ENCODE data around the gene CFAP298.
"Not testable (repeated sequence)": the region's sequence is repeated elsewhere in the genome, so short reads cannot be mapped to it uniquely, and the experiment has no call there.

Gene CFAP298, protein sequence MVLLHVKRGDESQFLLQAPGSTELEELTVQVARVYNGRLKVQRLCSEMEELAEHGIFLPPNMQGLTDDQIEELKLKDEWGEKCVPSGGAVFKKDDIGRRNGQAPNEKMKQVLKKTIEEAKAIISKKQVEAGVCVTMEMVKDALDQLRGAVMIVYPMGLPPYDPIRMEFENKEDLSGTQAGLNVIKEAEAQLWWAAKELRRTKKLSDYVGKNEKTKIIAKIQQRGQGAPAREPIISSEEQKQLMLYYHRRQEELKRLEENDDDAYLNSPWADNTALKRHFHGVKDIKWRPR

DNA sequence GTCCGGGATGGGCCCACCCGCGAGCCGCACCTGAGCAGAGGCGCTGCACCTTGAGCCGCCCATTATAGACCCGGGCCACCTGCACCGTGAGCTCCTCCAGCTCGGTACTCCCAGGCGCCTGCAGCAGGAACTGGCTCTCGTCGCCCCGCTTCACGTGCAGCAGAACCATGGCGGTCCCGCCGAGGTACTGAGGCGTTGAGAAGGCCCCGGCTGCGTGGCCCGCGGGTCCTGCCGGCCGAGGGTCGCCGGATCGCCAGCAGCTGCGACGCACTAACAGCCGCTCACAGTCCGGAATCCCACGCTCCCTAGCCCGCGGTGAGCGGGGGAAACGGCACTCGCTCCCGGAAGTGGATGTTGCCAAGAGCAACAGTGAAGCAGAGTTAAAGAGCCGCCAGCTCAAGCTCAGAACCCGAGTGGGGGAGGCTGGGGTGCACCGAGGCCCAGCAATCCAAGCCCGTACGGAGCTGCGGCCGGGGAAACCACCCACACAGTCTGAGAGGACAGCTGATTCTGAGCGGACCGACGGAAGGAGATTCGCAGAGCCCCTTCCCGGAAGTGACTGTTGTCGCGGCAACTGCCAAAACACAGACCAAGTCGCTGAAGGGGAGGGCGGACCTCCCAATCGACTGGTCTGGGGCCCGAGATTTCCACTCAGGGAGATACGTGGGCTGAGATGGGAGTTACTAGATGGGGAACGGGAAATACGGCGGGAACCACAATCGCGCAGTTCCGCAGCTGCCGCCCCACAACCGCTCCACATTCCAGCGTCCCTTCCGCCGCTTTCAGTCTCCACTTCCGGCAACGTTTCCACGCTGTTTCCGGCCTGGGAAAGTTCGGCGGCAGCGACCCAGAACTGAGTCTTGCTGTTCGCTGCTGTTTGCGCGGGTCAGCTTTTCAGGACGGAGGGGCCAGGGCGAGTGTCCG is at the start of gene CFAP298:
Gene CFAP298 (minus strand): TSS at position 303 of the 924 bp plus-strand sequence. CDS start 134 bp downstream, at position 169.
- H3K9me3 Mint-ChIP-seq: no peaks in the 10 kb centered on the region
- no peaks in the 10 kb centered on the region for H3K27me3 Mint-ChIP-seq
- peaks cover 41% of the 10 kb centered on the region for H3K36me3 Mint-ChIP-seq (ENCODE audit: low read depth)
- H3K4me3 Mint-ChIP-seq: peak within 1 kb of the TSS; percentile 99
- DNase-seq: peak; percentile 92
- H3K4me1 Mint-ChIP-seq (ENCODE audit: low read depth): peaks cover 27% of the 10 kb centered on the region
- peak within 1 kb of the TSS; percentile 98 for H3K27ac Mint-ChIP-seq

DNA sequence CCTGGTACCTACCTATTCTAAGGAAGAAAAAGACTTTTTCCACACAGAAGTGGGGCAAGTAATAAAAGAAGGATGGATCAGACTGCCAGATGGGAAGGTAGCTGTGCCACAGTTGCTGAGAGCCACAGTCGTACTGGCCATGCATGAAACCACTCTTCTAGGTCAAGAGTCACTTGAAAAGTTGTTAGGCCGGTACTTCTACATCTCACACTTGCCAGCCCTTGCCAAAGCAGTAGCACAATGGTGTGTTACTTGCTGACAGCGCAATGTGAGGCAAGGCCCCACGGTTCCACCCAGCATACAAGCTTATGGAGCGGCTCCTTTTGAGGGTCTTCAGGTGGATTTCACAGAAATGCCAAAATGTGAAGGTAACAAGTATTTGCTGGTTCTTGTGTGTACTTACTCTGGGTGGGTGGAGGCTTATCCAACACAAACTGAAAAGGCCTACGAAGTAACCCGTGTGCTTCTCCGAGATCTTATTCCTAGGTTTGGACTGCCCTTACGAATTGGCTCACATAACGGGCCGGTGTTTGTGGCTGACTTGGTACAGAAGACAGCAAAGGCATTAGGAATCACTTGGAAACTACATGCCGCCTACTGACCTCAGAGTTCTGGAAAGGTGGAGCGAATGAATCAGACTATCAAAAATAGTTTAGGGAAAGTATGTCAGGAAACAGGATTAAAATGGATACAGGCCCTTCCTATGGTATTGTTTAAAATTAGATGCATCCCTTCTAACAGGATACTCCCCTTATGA is 49.0 kb upstream of the CFAP298 start:
- DNase-seq; H3K4me3 Mint-ChIP-seq; H3K4me1 Mint-ChIP-seq (ENCODE audit: low read depth); H3K27ac Mint-ChIP-seq; H3K27me3 Mint-ChIP-seq: not testable (repeated sequence)
- H3K36me3 Mint-ChIP-seq (ENCODE audit: low read depth): peaks cover 94% of the 10 kb centered on the region
- peaks cover 19% of the 10 kb centered on the region for H3K9me3 Mint-ChIP-seq

DNA sequence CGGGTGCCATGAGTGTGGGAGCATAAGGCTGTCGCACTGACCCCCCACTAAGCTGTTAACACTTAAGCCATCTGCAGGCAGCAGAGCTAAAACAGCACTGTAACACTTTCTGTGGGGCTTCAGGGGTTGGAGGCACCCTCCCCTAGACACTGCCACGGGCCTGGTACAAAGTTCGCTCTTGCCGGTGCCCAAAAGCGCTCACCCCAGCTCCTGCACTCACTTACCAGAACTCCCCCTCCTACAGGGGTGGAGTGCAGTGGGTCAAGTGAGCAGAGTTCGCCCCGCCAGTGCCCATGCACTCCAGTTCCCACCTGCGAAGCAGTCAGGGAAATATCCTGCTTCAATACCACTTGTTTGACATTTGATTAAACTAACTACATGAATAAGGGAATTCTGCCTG is 46.3 kb upstream of the CFAP298 start:
- peaks cover 82% of the 10 kb centered on the region for H3K36me3 Mint-ChIP-seq (ENCODE audit: low read depth)
- H3K27me3 Mint-ChIP-seq: no peaks in the 10 kb centered on the region
- DNase-seq: no peak
- H3K27ac Mint-ChIP-seq: no peak overlapping the region
- H3K4me3 Mint-ChIP-seq: no peak overlapping the region
- no peaks in the 10 kb centered on the region for H3K4me1 Mint-ChIP-seq (ENCODE audit: low read depth)
- no peaks in the 10 kb centered on the region for H3K9me3 Mint-ChIP-seq

DNA sequence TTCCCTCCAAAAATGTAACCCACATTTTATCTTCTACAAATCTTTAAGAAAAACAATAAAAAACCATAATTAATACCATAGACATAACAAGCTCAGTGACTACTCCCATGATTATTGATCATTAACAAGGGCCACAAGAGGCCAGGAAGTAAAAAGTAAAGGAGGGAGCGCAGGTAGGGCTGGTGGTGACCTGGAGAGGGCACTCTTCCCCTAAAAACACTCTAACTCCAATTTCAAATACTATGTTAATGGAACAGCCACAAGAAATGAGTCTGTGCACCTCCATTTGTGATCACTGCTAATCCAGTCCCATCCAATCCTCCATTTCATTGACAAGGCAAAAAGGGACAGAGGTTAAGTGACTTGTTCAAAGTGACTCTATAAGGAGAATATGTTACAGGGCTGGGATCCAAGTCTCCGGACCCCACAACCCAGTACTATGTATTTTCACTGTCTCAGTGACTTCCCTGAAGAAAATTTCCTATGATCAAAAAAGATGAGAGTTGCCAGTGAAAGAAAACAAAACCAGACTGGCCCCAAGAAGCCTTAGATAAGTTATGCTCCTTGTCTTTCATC is 41.2 kb upstream of the CFAP298 start:
- Mint-ChIP-seq H3K9me3 (no peaks in the 10 kb centered on the region), H3K4me1 (ENCODE audit: low read depth) (peaks cover 9% of the 10 kb centered on the region), H3K27me3 (no peaks in the 10 kb centered on the region), H3K27ac (no peak overlapping the region), H3K4me3 (no peak overlapping the region), H3K36me3 (ENCODE audit: low read depth) (peaks cover 64% of the 10 kb centered on the region)
- no peak for DNase-seq

DNA sequence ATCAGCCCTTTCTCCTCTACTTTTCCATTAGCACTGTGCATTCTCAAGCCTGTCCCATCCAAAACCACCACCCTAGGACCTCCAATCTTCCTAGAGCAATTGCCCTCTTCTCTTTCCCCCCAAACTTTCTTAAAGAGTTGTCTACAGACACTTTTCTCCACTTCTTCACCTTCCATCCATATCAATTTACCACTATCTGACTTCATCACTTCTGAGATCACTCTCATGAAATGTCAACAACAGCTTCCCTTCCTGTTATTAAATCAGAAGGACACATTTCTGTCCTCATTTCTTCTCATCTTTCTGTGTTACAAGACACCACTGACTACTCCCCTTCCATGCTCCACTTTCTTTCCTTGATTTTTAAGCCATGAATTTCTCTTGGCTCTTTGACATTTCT is 36.0 kb upstream of the CFAP298 start:
- peaks cover 50% of the 10 kb centered on the region for H3K36me3 Mint-ChIP-seq (ENCODE audit: low read depth)
- no peaks in the 10 kb centered on the region for H3K27me3 Mint-ChIP-seq
- H3K9me3 Mint-ChIP-seq: no peaks in the 10 kb centered on the region
- no peak for DNase-seq
- H3K27ac Mint-ChIP-seq: no peak overlapping the region
- H3K4me1 Mint-ChIP-seq (ENCODE audit: low read depth): peaks cover 12% of the 10 kb centered on the region
- no peak overlapping the region for H3K4me3 Mint-ChIP-seq

DNA sequence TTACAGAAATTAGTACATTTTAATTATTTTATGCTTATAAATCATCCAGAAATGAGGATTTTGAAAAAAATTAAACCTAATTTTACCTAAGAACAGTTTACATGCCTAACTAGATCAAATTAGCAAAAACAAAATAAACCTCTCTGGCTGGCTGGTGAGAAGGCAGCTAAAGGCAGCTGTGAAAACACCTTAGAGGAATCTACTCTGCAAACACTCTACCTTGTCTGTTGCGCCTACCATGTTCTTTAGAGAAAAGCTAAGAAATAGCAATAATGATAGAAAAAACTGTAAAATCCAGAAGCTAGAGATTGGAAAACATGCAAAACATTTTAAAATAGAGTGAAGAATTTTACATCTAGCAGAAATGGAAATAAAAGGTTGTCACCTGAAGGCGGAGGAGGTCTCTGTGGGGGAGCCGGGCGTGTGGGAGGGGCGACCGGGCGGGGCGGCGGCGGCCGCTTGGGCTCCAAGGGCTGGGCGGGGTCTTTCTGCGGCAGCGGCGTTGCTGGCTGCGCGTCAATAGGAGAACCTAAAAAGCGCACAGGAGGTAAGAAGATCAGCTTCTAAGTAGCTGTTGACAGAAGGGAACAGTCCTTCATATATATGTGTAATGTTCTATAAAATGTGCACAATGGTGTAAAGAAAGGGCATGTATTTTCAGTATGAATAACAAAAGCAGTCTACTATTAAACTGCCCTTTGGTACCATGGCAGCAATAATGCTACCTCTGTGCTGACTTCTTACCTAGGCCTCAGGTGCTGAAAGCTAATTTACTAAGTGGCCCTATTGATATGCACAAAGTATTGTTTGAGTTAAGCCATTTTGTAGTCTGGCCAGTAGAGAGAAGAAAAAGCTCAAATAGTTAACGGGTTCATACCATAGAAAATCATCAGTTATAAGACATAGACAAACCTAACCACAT is 33.3 kb upstream of the CFAP298 start:
- Mint-ChIP-seq H3K4me3 (no peak overlapping the region), H3K9me3 (no peaks in the 10 kb centered on the region), H3K36me3 (ENCODE audit: low read depth) (peaks cover 56% of the 10 kb centered on the region), H3K4me1 (ENCODE audit: low read depth) (peaks cover 5% of the 10 kb centered on the region), H3K27ac (no peak overlapping the region), H3K27me3 (no peaks in the 10 kb centered on the region)
- no peak for DNase-seq

DNA sequence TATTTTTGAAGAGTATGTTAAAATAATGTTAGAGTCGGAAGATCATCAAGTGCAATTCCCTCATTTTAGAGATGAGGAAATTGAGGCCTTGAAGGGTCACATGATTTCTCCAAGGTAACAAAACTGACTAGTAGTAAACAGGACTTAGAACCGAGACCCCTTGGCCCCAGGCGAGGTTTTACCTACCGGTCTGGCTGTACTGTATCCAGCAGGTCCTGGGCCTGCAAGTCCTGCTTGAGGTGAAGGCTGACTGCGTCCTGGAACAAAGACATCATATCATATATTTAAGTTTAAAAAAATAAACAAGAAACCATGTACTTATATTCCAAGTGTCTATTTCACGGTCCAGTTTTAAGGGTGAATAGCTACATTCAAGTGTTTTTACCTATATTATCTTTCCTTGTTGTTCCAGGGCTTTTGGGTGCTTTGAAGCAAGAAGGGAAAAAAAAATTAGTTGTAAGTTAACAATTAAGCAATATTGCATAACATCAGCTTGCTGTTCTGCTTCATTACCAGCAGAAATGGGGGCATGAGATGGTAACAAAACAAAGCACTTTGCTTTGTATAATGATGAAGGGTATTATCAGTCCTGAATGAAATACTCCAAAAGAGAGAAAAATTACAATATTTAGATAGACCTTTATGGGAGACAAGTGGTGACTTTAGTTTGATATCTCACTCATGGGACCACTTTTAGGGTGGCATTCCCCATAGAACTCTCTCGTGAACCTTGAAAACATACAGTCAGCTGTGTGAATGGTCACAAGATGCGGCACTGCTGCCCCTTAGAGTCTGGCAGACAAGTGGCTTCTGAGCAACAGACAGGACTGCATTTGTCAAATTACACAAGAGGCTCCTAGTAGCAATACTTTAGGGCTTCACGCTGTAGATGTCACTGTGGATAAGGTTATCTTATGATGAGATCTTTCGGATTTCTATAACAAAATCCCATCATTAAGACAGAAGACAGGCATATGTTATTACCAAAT is 29.8 kb upstream of the CFAP298 start:
- no peaks in the 10 kb centered on the region for H3K9me3 Mint-ChIP-seq

DNA sequence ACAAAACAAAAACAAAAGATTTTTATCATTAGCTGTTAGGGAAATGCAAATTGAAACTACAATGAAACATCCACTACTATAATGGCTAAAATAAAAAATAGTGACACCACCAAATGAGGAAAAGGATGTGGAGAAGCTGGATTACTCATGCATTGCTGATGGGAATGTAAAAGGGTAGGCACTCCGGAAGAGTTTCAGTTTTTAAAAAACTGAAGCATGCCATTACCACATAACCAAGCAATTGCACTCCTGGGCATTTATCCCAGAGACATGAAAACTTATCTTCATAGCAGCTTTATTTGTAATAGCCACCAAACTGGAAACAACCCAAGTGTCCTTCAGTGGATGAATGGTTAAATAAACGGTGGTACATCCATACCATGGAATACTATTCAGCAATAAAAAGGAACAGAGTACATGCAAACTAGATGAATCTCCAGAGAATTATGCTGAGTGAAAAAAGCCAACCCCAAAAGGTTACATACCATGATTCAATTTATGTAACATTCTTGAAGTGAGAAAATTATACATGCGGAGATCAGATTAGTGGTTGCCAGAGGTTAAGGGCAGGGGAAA is 14.5 kb upstream of the CFAP298 start:
- Mint-ChIP-seq H3K9me3 (no peaks in the 10 kb centered on the region), H3K36me3 (ENCODE audit: low read depth) (peaks cover 23% of the 10 kb centered on the region), H3K27ac (no peak overlapping the region), H3K27me3 (peaks cover 7% of the 10 kb centered on the region), H3K4me1 (ENCODE audit: low read depth) (peaks cover 5% of the 10 kb centered on the region), H3K4me3 (no peak overlapping the region)
- DNase-seq: no peak

More for the DNA sequence above, 29.8 kb upstream of the CFAP298 start:
- Mint-ChIP-seq H3K4me3 (no peak overlapping the region), H3K27me3 (no peaks in the 10 kb centered on the region), H3K36me3 (ENCODE audit: low read depth) (peaks cover 72% of the 10 kb centered on the region), H3K27ac (no peak overlapping the region), H3K4me1 (ENCODE audit: low read depth) (peaks cover 3% of the 10 kb centered on the region)
- no peak for DNase-seq

DNA sequence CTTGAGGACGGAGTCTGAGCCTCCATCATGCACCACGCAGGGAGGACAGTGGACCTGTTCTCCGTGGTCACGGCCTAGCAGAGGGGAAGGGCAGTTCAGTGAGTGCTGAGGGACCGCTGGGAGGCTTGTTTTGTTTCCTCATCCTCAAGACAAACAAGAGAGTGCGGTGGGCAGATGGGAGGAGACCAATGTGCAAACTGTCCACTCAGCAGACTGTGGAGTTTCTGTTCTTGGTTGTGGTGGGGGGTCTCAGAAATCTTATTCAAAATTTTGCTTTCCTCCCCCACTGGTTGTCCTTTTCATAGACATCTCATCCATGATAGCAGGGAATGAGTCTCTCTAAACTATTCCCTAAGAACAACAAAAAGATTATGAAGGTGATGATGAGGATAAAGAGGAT is 6.0 kb upstream of the CFAP298 start:
- H3K9me3 Mint-ChIP-seq; H3K4me3 Mint-ChIP-seq; H3K27ac Mint-ChIP-seq; H3K36me3 Mint-ChIP-seq (ENCODE audit: low read depth); DNase-seq; H3K4me1 Mint-ChIP-seq (ENCODE audit: low read depth): not testable (repeated sequence)
- peaks cover 24% of the 10 kb centered on the region for H3K27me3 Mint-ChIP-seq

DNA sequence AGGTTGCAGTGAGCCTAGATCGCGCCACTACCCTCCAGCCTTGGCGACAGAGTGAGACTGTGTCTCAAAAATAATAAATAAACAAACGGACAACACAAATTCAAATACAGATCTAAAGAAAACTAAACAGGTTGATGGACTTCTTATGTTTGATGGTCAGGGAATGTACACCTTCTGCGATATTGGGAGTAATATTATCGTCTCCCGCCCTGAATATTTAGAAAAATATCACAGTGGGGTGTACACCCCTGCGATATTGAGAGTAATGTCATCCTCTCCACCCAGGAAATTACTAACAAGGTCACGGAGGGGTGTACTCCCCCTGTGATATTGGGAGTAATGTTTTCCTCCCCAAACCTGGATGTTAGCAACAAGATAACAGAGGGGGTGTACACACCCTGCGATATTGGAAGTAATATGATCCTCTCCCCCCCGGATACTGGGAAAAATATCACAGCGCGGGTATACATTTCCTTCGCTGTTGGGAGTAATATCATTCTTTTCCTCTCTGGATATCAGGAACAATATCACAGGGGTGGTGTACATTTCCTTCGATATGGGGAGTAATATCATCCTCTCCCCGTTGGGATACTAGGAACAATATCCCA is 1.4 kb upstream of the CFAP298 start:
- H3K9me3 Mint-ChIP-seq: no peaks in the 10 kb centered on the region
- peak overlapping the region; percentile 98 for H3K27ac Mint-ChIP-seq
- peaks cover 27% of the 10 kb centered on the region for H3K4me1 Mint-ChIP-seq (ENCODE audit: low read depth)
- no peaks in the 10 kb centered on the region for H3K27me3 Mint-ChIP-seq
- H3K36me3 Mint-ChIP-seq (ENCODE audit: low read depth): peaks cover 33% of the 10 kb centered on the region
- DNase-seq: no peak
- H3K4me3 Mint-ChIP-seq: peak overlapping the region; percentile 99

DNA sequence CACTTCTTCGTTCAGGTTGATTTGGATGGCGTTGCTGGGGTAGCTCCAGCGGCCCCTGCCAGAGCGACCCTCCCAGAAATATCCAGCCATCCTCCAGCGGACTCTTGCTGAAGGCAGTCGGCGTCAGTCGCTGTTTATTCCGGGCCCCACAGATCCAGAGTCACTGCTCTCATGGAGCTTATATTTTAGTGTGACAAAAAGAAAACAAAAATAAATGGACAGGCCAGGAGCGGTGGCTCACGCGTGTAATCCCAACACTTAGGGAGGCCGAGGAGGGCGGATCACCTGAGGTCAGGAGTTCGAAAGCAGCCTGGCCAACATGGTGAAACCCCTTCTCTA is 791 bp upstream of the CFAP298 start:
- DNase-seq: no peak
- H3K4me3 Mint-ChIP-seq: peak overlapping the region; percentile 99
- H3K27me3 Mint-ChIP-seq: no peaks in the 10 kb centered on the region
- peak overlapping the region; percentile 98 for H3K27ac Mint-ChIP-seq
- H3K9me3 Mint-ChIP-seq: no peaks in the 10 kb centered on the region
- peaks cover 35% of the 10 kb centered on the region for H3K36me3 Mint-ChIP-seq (ENCODE audit: low read depth)
- H3K4me1 Mint-ChIP-seq (ENCODE audit: low read depth): peaks cover 27% of the 10 kb centered on the region

DNA sequence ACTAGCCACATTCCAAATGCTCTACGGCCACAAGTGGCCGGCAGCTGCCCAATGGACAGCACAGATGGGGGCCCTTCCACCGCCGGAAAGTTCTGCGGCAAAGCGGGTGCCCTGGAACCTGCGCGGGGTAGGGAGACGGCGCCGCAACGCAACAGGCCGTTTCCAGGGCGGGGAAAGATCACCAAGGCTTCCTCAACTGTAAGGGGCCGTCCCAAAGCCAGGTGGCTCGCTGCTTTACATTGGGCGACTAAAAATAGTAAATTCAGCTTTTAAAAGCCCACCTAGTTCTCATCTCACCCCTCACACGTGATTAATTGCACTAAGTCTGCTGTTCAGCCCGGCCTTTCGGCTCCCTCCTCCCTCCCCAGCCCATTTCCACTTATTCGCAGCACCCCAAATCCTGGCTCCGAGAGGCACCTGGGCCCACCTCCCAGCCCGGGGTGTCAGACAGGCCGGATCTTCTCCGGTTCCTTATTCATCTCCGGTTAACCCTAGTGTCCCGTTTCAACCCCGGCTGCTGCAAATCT is 643 bp downstream of the CFAP298 start:
- Mint-ChIP-seq H3K4me3 (peak overlapping the region; percentile 99), H3K27me3 (no peaks in the 10 kb centered on the region), H3K9me3 (no peaks in the 10 kb centered on the region), H3K36me3 (ENCODE audit: low read depth) (peaks cover 49% of the 10 kb centered on the region), H3K4me1 (ENCODE audit: low read depth) (peaks cover 27% of the 10 kb centered on the region), H3K27ac (peak overlapping the region; percentile 98)
- no peak for DNase-seq
